SK-N-SH treated with all-trans-retinoic acid at 6 μM for 48 hours (cell line): ENCODE measurements around the gene DOK5.

Experiments used
- ATAC-seq: fragments of 200-7000 bp; cut with Tn5 transposase; 3 replicates; pipeline ENCODE4 v1.9.1; 2020; ENCODE audit warnings: mild to moderate bottlenecking, moderate library complexity
- BACH2 ChIP-seq: fragments of 250-450 bp; sonication (Bioruptor Pico); IDR thresholded peaks from 2 replicates; pipeline ENCODE4 v1.9.0; 2021; ENCODE audit warnings: mild to moderate bottlenecking, borderline replicate concordance
- CSDC2 ChIP-seq: fragments of 250-450 bp; sonication (Bioruptor Pico); IDR thresholded peaks from 2 replicates; pipeline ENCODE4 v1.5.0; 2020; ENCODE audit warnings: mild to moderate bottlenecking, moderate library complexity
- CSRNP3 ChIP-seq: fragments of 250-450 bp; sonication (Bioruptor Pico); IDR thresholded peaks from 2 replicates; pipeline ENCODE4 v1.5.1; 2021; ENCODE audit warnings: mild to moderate bottlenecking, moderate library complexity
- ESRRG ChIP-seq: fragments of 250-450 bp; sonication (Bioruptor Pico); IDR thresholded peaks from 2 replicates; pipeline ENCODE4 v1.6.1; 2021; ENCODE audit warnings: mild to moderate bottlenecking
- GLIS3 ChIP-seq: fragments of 250-450 bp; sonication (Bioruptor Pico); IDR thresholded peaks from 2 replicates; pipeline ENCODE4 v1.5.0; 2020; ENCODE audit warnings: mild to moderate bottlenecking, moderate library complexity
- ISL1 ChIP-seq: fragments of 250-450 bp; sonication (Bioruptor Pico); IDR thresholded peaks from 2 replicates; pipeline ENCODE4 v2.1.2; 2022; ENCODE audit warnings: mild to moderate bottlenecking, moderate library complexity
- OSR1 ChIP-seq: fragments of 250-450 bp; sonication (Bioruptor Pico); IDR thresholded peaks from 2 replicates; pipeline ENCODE4 v1.8.0; 2022; ENCODE audit warnings: moderate library complexity, mild to moderate bottlenecking, inconsistent platforms
- PATZ1 ChIP-seq: fragments of 250-450 bp; sonication (Bioruptor Pico); IDR thresholded peaks from 2 replicates; pipeline ENCODE4 v1.8.0; 2020; ENCODE audit warnings: mild to moderate bottlenecking, moderate library complexity, borderline replicate concordance
- PPARA ChIP-seq: fragments of 250-450 bp; sonication (Bioruptor Pico); IDR thresholded peaks from 2 replicates; pipeline ENCODE4 v1.5.0; 2020; ENCODE audit warnings: mild to moderate bottlenecking, borderline replicate concordance
- RARB ChIP-seq: fragments of 250-450 bp; sonication (Bioruptor Pico); IDR thresholded peaks from 2 replicates; pipeline ENCODE4 v1.8.0; 2021; ENCODE audit warnings: mild to moderate bottlenecking, moderate library complexity
- SNAI2 ChIP-seq: fragments of 250-450 bp; sonication (Bioruptor Pico); IDR thresholded peaks from 2 replicates; pipeline ENCODE4 v1.5.0; 2020; ENCODE audit warnings: mild to moderate bottlenecking, moderate library complexity
- TCF4 ChIP-seq: fragments of 250-450 bp; sonication (Bioruptor Pico); IDR thresholded peaks from 2 replicates; pipeline ENCODE4 v1.8.0; 2021; ENCODE audit warnings: mild to moderate bottlenecking, moderate library complexity, borderline replicate concordance
- TOX ChIP-seq: fragments of 250-450 bp; sonication (Bioruptor Pico); IDR thresholded peaks from 2 replicates; pipeline ENCODE4 v1.8.0; 2021; ENCODE audit warnings: mild to moderate bottlenecking, moderate library complexity, borderline replicate concordance
- ZFP3 ChIP-seq: fragments of 250-450 bp; sonication (Bioruptor Pico); IDR thresholded peaks from 2 replicates; pipeline ENCODE4 v1.5.0; 2020; ENCODE audit warnings: mild to moderate bottlenecking, moderate library complexity
- ZFP30 ChIP-seq: fragments of 450-650 bp; formaldehyde crosslinking; IDR thresholded peaks from 2 replicates; pipeline ENCODE4 v1.5.0; 2022; ENCODE audit warnings: mild to moderate bottlenecking, moderate library complexity
- ZNF565 ChIP-seq: fragments of 450-650 bp; formaldehyde crosslinking; conservative IDR thresholded peaks from 2 replicates; pipeline ENCODE4 v1.5.0; 2020; ENCODE audit warnings: low read depth, mild to moderate bottlenecking, moderate library complexity
- ZNF70 ChIP-seq: fragments of 450-650 bp; formaldehyde crosslinking; IDR thresholded peaks from 2 replicates; pipeline ENCODE4 v1.5.0; 2020; ENCODE audit warnings: mild to moderate bottlenecking, moderate library complexity
- ZNF8 ChIP-seq: fragments of 450-650 bp; formaldehyde crosslinking; IDR thresholded peaks from 2 replicates; pipeline ENCODE4 v1.5.0; 2020; ENCODE audit warnings: mild to moderate bottlenecking, moderate library complexity
- TF ChIP-seq, protein P1 (sequence below): fragments of 250-450 bp; sonication (Bioruptor Pico); IDR thresholded peaks from 2 replicates; pipeline ENCODE4 v1.8.0; 2021; ENCODE audit warnings: low read depth, mild to moderate bottlenecking, moderate library complexity, borderline replicate concordance
- TF ChIP-seq, protein P2 (sequence below): fragments of 250-450 bp; sonication (Bioruptor Pico); IDR thresholded peaks from 2 replicates; pipeline ENCODE4 v1.5.1; 2020; ENCODE audit warnings: low read depth, mild to moderate bottlenecking, moderate library complexity
- TF ChIP-seq, protein P3 (sequence below): fragments of 250-450 bp; sonication (Bioruptor Pico); IDR thresholded peaks from 2 replicates; pipeline ENCODE4 v1.5.0; 2020; ENCODE audit warnings: mild to moderate bottlenecking, moderate library complexity

The DOK5 gene

DNA sequence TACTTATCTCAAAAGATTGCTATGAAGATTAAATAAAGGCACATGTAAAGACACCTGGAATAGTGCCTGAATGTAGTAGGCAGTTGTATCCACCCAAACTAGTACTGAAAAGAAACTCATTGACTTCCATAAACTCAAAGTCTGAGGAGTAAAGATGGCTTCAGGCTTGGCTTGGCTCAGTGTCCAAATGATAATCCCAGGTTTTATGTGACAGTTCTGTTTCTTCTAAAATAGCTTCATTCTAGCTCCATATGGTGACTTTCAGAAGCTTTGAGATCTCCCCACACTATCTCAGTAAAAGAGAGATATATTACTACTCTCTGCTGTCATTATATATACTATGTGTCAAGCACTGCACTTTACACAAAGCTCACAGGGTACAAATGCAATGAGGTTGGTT, 121.3 kb downstream of the DOK5 start:
- TF ChIP-seq ZFP30 (CRISPR knock-in tag) = no peak
- TF ChIP-seq ZNF565 = no peak
- TF ChIP-seq ESRRG (CRISPR knock-in tag) = no peak
- TF ChIP-seq TOX (CRISPR knock-in tag) = no peak
- no peak for TF ChIP-seq SNAI2
- TF ChIP-seq BACH2 = no peak
- ATAC-seq = no peak

DNA sequence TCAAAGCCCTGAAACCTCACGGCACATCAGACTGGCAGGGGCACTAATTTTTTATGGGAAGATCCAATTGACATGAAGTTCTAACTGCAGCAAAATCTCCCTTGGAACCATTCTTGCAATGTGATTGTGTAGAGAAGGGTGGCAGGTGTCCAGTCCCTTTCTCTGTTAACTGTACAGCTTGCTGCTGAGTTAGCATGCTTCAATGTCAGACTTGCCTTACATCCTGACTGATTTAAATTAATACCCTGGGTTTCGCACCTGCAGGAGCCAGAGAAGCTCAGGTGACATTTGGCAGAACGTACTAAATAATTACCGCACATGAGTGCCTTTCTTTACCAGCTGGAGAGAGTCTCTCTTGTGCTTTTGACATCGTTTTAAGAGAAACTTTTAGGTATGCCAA, 123.0 kb downstream of the DOK5 start:
- ATAC-seq = no peak
- TF ChIP-seq PPARA (CRISPR knock-in tag) (no peak), ZNF8 (CRISPR knock-in tag) (no peak), CSRNP3 (CRISPR knock-in tag) (no peak), TCF4 (no peak), RARB (no peak), ZFP30 (CRISPR knock-in tag) (no peak)
- TF ChIP-seq, protein P1, sequence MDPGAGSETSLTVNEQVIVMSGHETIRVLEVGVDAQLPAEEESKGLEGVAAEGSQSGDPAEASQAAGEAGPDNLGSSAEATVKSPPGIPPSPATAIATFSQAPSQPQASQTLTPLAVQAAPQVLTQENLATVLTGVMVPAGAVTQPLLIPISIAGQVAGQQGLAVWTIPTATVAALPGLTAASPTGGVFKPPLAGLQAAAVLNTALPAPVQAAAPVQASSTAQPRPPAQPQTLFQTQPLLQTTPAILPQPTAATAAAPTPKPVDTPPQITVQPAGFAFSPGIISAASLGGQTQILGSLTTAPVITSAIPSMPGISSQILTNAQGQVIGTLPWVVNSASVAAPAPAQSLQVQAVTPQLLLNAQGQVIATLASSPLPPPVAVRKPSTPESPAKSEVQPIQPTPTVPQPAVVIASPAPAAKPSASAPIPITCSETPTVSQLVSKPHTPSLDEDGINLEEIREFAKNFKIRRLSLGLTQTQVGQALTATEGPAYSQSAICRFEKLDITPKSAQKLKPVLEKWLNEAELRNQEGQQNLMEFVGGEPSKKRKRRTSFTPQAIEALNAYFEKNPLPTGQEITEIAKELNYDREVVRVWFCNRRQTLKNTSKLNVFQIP (CRISPR knock-in tag) = no peak
- TF ChIP-seq, protein P2, sequence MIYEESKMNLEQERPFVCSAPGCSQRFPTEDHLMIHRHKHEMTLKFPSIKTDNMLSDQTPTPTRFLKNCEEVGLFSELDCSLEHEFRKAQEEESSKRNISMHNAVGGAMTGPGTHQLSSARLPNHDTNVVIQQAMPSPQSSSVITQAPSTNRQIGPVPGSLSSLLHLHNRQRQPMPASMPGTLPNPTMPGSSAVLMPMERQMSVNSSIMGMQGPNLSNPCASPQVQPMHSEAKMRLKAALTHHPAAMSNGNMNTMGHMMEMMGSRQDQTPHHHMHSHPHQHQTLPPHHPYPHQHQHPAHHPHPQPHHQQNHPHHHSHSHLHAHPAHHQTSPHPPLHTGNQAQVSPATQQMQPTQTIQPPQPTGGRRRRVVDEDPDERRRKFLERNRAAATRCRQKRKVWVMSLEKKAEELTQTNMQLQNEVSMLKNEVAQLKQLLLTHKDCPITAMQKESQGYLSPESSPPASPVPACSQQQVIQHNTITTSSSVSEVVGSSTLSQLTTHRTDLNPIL = no peak

DNA sequence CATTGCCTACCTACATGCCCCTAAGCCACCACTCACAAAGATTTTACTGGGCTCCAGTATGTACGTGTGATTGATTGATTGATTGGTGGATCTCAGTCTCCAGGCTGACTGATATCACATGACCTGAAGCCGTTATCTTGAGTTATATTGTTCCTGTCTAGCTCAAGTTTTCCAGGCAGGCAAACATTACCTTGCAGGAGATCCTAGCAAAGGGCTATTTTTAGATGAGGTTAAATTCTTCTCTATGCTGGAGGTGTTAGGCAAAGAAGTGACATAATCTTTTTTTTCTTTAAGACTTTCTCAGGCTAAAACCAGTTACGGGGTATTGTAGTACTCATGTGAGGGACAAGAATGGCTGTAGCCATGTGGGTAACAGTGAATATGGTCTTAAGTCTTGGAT, 125.2 kb downstream of the DOK5 start:
- TF ChIP-seq TCF4 (no peak), ZNF8 (CRISPR knock-in tag) (no peak), GLIS3 (no peak), TOX (CRISPR knock-in tag) (no peak), PATZ1 (CRISPR knock-in tag) (no peak), ISL1 (CRISPR knock-in tag) (no peak), SNAI2 (no peak), RARB (no peak), CSDC2 (CRISPR knock-in tag) (no peak), OSR1 (CRISPR knock-in tag) (no peak), ESRRG (CRISPR knock-in tag) (no peak), PPARA (CRISPR knock-in tag) (no peak), BACH2 (no peak), ZNF565 (no peak), ZNF70 (CRISPR knock-in tag) (no peak)
- ATAC-seq = no peak

GRCh38 chr20:54601831-54602515, 126.6 kb downstream of the DOK5 start:
- ATAC-seq = no peak

More at GRCh38 chr20:54601831-54602515, 126.6 kb downstream of the DOK5 start:
- TF ChIP-seq, protein P3, sequence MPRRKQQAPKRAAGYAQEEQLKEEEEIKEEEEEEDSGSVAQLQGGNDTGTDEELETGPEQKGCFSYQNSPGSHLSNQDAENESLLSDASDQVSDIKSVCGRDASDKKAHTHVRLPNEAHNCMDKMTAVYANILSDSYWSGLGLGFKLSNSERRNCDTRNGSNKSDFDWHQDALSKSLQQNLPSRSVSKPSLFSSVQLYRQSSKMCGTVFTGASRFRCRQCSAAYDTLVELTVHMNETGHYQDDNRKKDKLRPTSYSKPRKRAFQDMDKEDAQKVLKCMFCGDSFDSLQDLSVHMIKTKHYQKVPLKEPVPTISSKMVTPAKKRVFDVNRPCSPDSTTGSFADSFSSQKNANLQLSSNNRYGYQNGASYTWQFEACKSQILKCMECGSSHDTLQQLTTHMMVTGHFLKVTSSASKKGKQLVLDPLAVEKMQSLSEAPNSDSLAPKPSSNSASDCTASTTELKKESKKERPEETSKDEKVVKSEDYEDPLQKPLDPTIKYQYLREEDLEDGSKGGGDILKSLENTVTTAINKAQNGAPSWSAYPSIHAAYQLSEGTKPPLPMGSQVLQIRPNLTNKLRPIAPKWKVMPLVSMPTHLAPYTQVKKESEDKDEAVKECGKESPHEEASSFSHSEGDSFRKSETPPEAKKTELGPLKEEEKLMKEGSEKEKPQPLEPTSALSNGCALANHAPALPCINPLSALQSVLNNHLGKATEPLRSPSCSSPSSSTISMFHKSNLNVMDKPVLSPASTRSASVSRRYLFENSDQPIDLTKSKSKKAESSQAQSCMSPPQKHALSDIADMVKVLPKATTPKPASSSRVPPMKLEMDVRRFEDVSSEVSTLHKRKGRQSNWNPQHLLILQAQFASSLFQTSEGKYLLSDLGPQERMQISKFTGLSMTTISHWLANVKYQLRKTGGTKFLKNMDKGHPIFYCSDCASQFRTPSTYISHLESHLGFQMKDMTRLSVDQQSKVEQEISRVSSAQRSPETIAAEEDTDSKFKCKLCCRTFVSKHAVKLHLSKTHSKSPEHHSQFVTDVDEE (CRISPR knock-in tag) = no peak
- TF ChIP-seq CSRNP3 (CRISPR knock-in tag) = no peak
- TF ChIP-seq ZFP3 (CRISPR knock-in tag) = no peak
- TF ChIP-seq ZFP30 (CRISPR knock-in tag) = no peak
